IPS-18a (cell line): ENCODE results near the gene PTTG2.

Experiments
- H3K27ac ChIP-seq: one replicate; pipeline ENCODE4 v1.5.1; 2013; ENCODE audit warnings: low read length
- H3K27me3 ChIP-seq: one replicate; pipeline ENCODE4 v1.6.1; 2013; ENCODE audit warnings: mild to moderate bottlenecking, low read length; ENCODE audit not compliant: control insufficient read depth, insufficient read depth
- H3K36me3 ChIP-seq: one replicate; pipeline ENCODE4 v1.6.1; 2013; ENCODE audit warnings: low read depth, low read length; ENCODE audit not compliant: control insufficient read depth
- H3K4me1 ChIP-seq: one replicate; pipeline ENCODE4 v1.6.1; 2013; ENCODE audit warnings: low read depth, low read length; ENCODE audit not compliant: control insufficient read depth
- H3K4me3 ChIP-seq: one replicate; pipeline ENCODE4 v1.5.1; 2013; ENCODE audit warnings: low read length
- H3K9ac ChIP-seq: one replicate; pipeline ENCODE4 v1.6.1; 2013; ENCODE audit warnings: mild to moderate bottlenecking, low read length, moderate library complexity
- H3K9me3 ChIP-seq: one replicate; pipeline ENCODE4 v1.6.1; 2013; ENCODE audit warnings: low read depth, low read length; ENCODE audit not compliant: control insufficient read depth

PTTG2 gene

DNA sequence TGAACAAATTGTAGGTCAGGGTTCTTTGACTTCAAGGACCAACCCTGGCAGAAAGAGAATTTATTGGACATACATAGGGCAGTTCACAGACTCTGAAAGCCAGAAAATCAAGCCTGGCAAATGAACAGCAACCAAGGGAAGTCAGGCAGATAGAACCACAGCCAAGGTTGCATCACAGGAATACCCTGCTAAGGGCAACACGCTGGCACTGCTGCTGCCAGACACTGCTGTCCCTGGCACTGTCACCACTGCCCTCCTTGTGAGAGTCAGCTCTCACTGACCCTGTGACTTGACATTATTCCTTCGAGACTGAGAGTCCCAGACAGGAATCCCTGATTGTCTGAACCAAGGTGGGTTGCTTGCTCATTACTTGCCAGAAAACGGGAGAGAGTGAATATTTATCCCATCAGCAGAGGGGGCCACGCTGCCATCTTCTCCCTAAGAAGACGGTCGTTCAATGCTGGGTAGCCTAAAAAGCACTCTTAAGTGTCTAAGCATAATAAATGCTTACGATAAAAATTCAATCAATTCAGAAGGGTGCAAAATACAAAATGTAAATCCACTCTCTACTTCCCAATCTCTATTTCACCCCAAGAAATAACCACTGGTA, 23.2 kb upstream of the PTTG2 start:
- Histone ChIP-seq H3K9me3 (no peaks in the 10 kb centered on the region), H3K27ac (no peak overlapping the region), H3K9ac (no peak overlapping the region), H3K4me3 (no peak overlapping the region), H3K27me3 (no peaks in the 10 kb centered on the region), H3K4me1 (no peaks in the 10 kb centered on the region), H3K36me3 (no peaks in the 10 kb centered on the region)

DNA sequence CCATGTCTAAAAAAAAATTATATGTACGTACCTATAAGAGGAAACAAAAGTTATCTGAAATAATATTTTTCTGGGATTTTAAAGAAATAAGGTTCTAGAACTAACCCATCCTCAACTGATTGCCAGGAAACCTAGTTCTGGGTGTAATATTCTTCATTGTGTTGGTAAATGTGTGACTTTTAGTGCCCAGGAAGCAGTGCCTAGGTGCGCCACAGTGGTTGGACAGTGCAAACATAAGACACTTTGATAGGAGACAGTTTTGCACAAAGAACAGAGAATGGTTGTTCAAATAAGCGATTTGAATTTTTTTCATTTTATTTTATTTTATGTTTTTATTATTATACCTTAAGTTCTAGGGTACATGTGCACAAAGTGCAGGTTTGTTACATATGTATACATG, 22.0 kb upstream of the PTTG2 start:
- Histone ChIP-seq H3K4me1 (no peaks in the 10 kb centered on the region), H3K9me3 (no peaks in the 10 kb centered on the region), H3K27ac (no peak overlapping the region), H3K9ac (no peak overlapping the region), H3K36me3 (no peaks in the 10 kb centered on the region), H3K27me3 (no peaks in the 10 kb centered on the region), H3K4me3 (no peak overlapping the region)

DNA sequence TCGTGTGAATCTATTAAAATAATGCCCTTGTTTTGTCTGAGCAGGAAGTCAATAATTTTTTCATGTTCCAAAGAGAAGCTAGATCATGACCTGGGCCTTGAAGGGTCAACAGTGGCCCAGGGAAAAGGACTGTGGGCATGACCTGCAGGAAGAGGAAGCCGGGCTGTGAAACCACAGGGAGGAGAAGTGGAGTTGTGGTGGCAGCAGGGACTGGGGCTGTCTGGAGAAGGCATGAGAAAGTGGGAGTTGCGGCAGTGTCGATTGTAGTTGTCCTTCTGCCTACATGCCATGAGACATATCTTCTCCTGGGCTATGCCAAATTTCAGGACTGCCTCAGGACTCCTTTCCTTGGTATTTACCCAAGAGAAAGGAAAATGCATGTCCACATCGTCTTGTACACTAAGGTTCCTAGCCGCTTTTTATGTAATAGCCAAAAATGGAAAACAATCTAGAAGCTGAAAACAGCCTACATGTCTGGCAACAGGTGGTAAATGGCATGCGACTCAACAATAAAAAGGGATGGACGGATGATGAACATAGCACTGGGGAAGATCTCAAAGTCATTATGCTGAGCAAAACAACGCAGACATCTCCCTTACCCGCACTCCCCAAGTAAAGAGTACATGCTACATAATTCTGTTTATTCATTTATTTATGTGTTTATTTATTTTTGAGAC, 13.6 kb upstream of the PTTG2 start:
- Histone ChIP-seq H3K4me3 (no peak overlapping the region), H3K4me1 (no peaks in the 10 kb centered on the region), H3K36me3 (no peaks in the 10 kb centered on the region), H3K9me3 (no peaks in the 10 kb centered on the region), H3K27me3 (no peaks in the 10 kb centered on the region), H3K9ac (no peak overlapping the region), H3K27ac (no peak overlapping the region)

DNA sequence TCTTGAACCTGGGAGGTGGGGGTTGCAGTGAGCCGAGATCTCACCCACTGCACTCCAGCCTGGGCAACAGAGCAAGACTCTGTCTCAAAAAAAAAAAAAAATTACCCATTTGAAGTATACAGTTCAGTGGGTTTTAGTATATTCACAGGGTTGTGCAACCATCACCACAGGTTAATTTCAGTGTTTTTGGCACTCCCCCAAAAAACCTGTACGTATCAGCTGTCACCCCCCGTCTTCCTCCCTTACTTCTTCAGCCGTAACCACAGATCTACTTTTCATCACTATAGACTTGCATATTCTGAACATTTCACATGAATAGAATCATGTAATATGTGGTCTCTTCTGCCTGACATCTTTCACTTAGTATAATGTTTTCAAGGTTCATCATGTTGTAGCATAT, 11.7 kb upstream of the PTTG2 start:
- Histone ChIP-seq H3K9ac (no peak overlapping the region), H3K27me3 (no peaks in the 10 kb centered on the region), H3K36me3 (no peaks in the 10 kb centered on the region), H3K4me3 (no peak overlapping the region), H3K4me1 (no peaks in the 10 kb centered on the region), H3K9me3 (no peaks in the 10 kb centered on the region), H3K27ac (no peak overlapping the region)

DNA sequence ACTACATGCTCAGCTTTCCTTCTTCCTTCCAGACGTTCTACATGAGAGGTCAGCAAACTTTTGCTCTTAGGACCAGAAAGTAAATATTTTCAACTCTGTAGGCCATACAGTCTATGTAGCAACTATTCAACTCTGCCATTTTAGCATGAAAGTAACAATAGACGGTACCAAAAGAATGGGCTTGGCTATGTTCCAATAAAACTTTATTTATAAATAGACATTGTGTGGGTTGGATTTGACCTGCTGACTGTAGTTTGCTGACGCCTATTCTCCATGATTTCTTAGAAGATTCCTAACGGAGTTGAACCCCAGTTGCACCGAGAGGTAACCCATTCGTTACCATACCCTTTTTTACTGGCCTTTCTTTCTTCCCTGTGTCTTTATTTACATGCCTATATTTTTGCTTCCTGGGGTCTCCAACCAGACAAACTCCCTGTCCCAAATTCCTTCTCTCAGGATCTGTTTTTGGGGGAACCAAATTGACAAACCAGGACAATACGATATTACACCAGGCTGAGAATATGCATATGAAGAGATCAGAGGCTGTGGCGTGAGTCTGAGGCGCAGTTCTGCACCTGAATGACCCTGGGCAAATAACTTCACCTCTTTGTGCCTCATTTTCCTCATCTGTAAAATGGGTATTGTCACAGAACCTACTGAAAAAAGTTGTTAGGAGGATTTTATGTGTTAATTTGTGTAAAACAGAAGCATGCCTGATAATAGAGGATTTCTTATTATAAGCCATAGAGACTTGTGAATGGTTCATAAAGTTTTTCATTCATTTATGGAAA, 10.4 kb upstream of the PTTG2 start:
- no peaks in the 10 kb centered on the region for H3K9me3 ChIP-seq
- H3K4me1 ChIP-seq, result no peaks in the 10 kb centered on the region
- no peak overlapping the region for H3K9ac ChIP-seq
- H3K36me3 ChIP-seq, result no peaks in the 10 kb centered on the region
- no peak overlapping the region for H3K4me3 ChIP-seq
- H3K27ac ChIP-seq, result no peak overlapping the region
- no peaks in the 10 kb centered on the region for H3K27me3 ChIP-seq

DNA sequence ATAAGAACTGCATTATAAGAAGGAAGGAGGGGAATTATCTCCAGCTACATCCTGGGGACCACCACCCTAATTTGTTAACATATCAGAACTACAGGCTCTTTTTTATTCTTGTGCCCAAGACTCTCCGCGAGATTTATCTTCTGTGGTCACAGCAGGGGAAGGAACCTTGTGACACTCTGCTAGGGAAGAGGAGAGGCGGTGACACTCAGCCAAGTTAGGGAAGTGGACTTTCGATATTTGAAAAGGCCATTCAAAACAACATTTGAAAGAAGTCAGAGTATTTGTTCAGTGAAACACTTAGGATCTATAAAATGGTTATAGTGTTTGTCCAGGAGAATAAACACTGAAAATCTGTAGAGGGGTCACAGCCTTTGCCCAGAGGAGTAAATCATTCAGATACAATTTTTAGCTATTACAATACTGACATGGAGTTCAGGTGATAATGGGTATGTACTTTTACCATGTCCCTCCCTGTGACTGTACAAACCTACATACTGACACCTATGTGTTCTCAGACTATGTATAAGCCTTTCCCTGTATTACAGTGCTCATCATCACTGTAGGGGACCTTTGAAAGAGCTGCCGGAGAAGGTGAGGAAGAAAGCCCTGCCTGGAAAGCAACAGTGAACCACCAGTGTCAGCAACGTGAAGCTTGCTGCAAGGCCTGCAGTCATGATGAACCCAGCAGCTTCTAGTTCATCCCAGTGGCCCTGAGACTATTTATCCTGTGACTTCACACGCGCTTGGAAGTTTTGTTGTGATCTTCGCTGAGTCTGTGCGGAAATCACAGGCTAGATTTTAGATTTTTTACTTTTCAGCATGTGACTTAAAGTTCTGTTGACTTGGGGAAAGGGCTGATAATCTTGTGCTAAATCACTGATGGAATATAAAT, 8.5 kb upstream of the PTTG2 start:
- H3K27ac ChIP-seq, result no peak overlapping the region
- H3K27me3 ChIP-seq, result no peaks in the 10 kb centered on the region

DNA sequence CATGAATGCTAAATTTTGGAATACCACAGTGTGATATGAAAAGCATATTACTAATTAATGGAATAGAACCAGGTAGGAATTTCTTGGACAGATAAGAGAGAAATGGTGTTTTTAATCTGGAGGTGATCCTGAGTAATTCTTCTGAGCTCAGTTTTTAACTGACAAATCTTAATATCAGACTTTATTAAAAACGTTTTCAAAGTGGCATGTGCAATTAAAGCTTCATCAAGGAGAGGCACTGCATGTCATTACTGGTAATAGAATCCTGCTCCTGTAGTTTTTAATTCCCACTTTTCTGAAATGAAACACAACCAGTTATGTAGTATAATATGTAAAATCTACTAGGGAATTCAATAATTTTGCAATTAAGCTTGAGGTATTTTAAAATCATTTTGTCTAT, 7.0 kb upstream of the PTTG2 start:
- Histone ChIP-seq H3K9me3 (no peaks in the 10 kb centered on the region), H3K4me3 (no peak overlapping the region), H3K27me3 (no peaks in the 10 kb centered on the region), H3K36me3 (no peaks in the 10 kb centered on the region), H3K4me1 (no peaks in the 10 kb centered on the region), H3K27ac (no peak overlapping the region), H3K9ac (no peak overlapping the region)

More for the DNA sequence above, 8.5 kb upstream of the PTTG2 start:
- no peaks in the 10 kb centered on the region for H3K4me1 ChIP-seq
- H3K9me3 ChIP-seq, result no peaks in the 10 kb centered on the region
- H3K36me3 ChIP-seq, result no peaks in the 10 kb centered on the region
- no peak overlapping the region for H3K4me3 ChIP-seq
- no peak overlapping the region for H3K9ac ChIP-seq

DNA sequence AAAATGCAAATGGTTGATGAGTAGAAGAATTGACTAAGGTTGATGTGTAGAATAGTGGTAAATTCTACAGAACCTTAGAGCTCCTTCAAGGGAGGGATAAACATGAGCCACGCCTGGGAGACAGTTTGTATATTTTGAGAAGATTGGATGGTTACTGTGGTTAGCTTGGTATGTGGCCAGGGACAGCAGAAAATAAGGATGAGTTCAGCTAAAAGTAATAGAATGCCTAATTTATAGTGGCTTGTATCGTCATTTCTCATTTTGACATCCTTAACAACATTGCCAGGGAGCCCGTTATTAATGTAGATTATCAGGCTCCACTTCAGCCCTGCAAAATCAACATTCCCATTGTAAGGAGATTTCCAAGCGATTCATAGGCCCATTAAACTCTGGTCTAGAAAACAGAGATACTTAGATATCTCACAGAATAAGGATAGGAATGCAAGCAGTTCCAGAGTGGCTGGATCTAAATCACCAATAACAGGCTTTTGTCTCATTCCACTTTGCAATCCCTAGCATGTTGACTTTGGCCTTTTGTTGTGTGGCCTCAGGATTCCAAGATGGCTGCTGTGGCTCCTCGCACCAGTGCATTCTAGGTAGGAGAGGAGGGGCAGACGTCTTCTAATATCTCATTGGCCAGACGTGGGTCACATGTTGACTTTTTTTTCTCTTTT, 6.4 kb upstream of the PTTG2 start:
- H3K27ac ChIP-seq, result no peak overlapping the region
- H3K4me3 ChIP-seq, result no peak overlapping the region
- no peak overlapping the region for H3K9ac ChIP-seq
- no peaks in the 10 kb centered on the region for H3K27me3 ChIP-seq
- H3K4me1 ChIP-seq, result no peaks in the 10 kb centered on the region
- no peaks in the 10 kb centered on the region for H3K36me3 ChIP-seq
- H3K9me3 ChIP-seq, result no peaks in the 10 kb centered on the region

DNA sequence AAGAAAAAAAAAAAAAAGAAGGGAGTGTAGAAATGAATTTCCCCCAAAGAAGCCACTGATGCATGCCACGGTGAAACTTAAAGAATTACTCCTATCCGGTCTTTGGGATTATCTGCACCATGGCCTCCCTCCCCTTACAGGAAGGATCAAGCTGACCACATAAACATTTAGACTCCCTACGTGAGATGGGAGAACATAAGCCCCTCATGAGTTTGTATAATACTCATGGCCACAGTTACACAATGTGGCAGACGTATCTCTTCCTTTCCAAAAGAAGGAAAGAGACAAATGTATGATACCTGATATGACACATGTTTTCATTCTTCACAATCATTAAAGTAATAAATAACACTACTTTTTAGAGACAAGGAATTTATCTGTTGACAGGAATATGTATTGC, 3.3 kb upstream of the PTTG2 start:
- H3K9ac ChIP-seq, result no peak overlapping the region
- H3K27ac ChIP-seq, result no peak overlapping the region
- no peaks in the 10 kb centered on the region for H3K9me3 ChIP-seq
- no peaks in the 10 kb centered on the region for H3K4me1 ChIP-seq
- H3K4me3 ChIP-seq, result no peak overlapping the region
- no peaks in the 10 kb centered on the region for H3K36me3 ChIP-seq
- H3K27me3 ChIP-seq, result no peaks in the 10 kb centered on the region

DNA sequence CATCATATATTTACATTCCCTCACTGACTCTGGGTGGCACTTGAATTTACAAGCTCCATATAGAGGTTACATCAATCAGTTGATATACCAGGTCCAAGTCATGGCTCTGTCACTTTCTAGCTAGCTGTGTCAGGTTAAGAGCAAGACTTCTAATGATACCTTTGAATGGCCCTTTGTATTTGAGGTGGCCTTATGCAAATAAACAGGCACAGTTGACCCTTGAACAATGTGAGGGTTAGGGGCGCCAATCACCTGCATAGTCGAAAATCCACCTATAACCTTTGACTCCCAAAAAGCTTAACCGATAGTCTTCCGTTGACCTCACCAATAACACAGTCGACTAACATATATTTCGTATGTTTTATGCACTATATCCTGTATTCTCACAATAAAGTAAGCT, 1.3 kb upstream of the PTTG2 start:
- Histone ChIP-seq H3K27me3 (no peaks in the 10 kb centered on the region), H3K4me3 (no peak overlapping the region), H3K27ac (no peak overlapping the region), H3K9me3 (no peaks in the 10 kb centered on the region), H3K4me1 (no peaks in the 10 kb centered on the region), H3K9ac (no peak overlapping the region), H3K36me3 (no peaks in the 10 kb centered on the region)
